ENCODE results near the gene ZNF574. TPM values are rescaled to one million over a fixed set of nuclear protein-coding genes. Genes with fewer than 3 reads are reported as not detected.
A peak's percentile ranks its signal among the peaks of the same experiment; 100 is the strongest.
"Not testable (repeated sequence)": the region's sequence is repeated elsewhere in the genome, so short reads cannot be mapped to it uniquely, and the experiment has no call there.

ZNF574 gene
- total and polyA plus RNA-seq, 7 experiments from 2014 or later = 11.2 to 32.8 (median 20.9) TPM

DNA sequence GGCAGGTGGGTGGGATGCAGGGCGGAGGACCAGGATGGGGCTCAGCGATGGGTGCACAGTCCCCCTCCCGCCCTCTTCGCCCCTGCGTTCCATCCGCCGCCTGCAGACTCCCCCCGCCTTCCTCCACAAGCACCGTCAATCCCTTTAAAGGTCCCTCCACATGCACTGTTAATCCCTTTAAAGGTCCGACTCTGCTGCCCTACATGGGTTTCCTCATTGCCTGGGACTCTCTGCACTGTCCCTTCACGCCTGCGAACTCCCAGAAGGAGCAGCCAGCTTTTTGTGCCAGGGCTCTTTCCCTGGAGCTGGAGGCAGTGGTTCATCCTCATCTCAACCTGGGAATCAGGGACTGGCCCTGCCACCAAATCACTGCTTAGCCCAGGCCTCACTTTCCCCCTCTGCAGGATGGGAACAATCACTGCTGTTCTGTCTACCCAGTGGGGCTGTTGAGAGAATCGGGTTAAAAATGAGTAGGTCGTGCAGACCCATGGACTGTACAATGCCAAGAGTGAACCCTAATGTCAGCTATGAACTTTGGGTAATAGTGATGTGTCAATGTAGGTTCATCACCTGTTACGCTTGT, 20.4 kb downstream of the ZNF574 start:
- Mint-ChIP-seq H3K4me1 (peaks cover 0 to 10% (median 6%) of the 10 kb centered on the region in 7 donors), H3K9me3 (no peaks in the 10 kb centered on the region), H3K36me3 (peaks cover 10 to 43% (median 19%) of the 10 kb centered on the region in 5 donors), H3K27me3 (no peaks in the 10 kb centered on the region), H3K27ac (peak overlapping the region in 1 of 9 donors; percentile 21), H3K4me3 (no peak overlapping the region)
- intact Hi-C loops (cut with micrococcal nuclease) = loop anchor here in 1 of 2 donors (10.0 kb wide), 1 partner anchor 62 kb away; no protein-coding TSS in a partner anchor
- H3K27ac ChIP-seq (ENCODE audit: low read depth, low read length) = no peak overlapping the region
- ChIA-PET POLR2A (no interaction called here), CTCF (interaction anchor here (0.7 kb wide), 1 partner anchor 1280 kb away, joined by 3 read pairs; no protein-coding TSS in a partner anchor)
- H3K4me1 ChIP-seq (ENCODE audit: control insufficient read depth in 2 of 2, insufficient read depth in 2 of 2, low read length in 2 of 2) = no peaks in the 10 kb centered on the region
- no peak overlapping the region for H3K4me3 ChIP-seq (ENCODE audit: low read length)
- peaks cover 0 to 65% (median 19%) of the 10 kb centered on the region in 3 experiments for H3K36me3 ChIP-seq (ENCODE audit: control insufficient read depth in 2 of 3, insufficient read depth in 3 of 3, low read length in 3 of 3)
- no peaks in the 10 kb centered on the region for H3K9me3 ChIP-seq (ENCODE audit: control insufficient read depth in 2 of 3, low read length in 3 of 3)
- DNase-seq = no peak
- ATAC-seq = no peak
- H3K27me3 ChIP-seq (ENCODE audit: control insufficient read depth in 2 of 2, insufficient read depth in 2 of 2, low read length in 2 of 2) = no peaks in the 10 kb centered on the region

DNA sequence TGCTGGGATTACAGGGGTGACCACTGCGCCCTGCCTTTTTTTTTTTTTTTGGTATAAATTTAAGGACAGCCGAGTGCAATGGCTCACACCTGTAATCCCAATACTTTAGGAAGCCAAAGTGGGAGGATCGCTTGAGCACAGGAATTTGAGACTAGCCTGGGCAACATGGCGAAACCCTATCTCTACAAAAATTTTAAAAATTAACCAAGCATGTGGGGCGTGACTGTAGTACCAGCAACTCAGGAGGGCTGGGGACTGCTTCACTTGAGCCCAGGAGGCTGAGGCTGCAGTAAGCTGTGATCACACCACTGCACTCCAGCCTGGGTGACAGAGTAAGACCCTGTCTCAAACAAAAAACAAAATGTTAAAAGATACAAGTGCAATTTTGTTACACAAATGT, 21.5 kb downstream of the ZNF574 start:
- H3K4me1 Mint-ChIP-seq = peaks cover 0 to 7% (median 2%) of the 10 kb centered on the region in 7 donors
- H3K36me3 Mint-ChIP-seq = peaks cover 10 to 44% (median 20%) of the 10 kb centered on the region in 5 donors
- no peaks in the 10 kb centered on the region for H3K9me3 Mint-ChIP-seq
- POLR2A ChIA-PET = interaction anchor here (0.7 to 0.9 kb wide), 3 partner anchors 17 to 138 kb away, joined by 3 to 5 read pairs (median 3); partner anchors contain the start of gene ZNF574
- no peaks in the 10 kb centered on the region for H3K27me3 Mint-ChIP-seq
- H3K4me3 Mint-ChIP-seq = no peak overlapping the region
- Histone ChIP-seq H3K27ac (ENCODE audit: low read depth, low read length) (no peak overlapping the region), H3K4me3 (ENCODE audit: low read length) (no peak overlapping the region), H3K4me1 (ENCODE audit: control insufficient read depth in 2 of 2, insufficient read depth in 2 of 2, low read length in 2 of 2) (no peaks in the 10 kb centered on the region), H3K36me3 (ENCODE audit: control insufficient read depth in 2 of 3, insufficient read depth in 3 of 3, low read length in 3 of 3) (peaks cover 0 to 61% (median 19%) of the 10 kb centered on the region in 3 experiments), H3K9me3 (ENCODE audit: control insufficient read depth in 2 of 3, low read length in 3 of 3) (no peaks in the 10 kb centered on the region), H3K27me3 (ENCODE audit: control insufficient read depth in 2 of 2, insufficient read depth in 2 of 2, low read length in 2 of 2) (no peaks in the 10 kb centered on the region)
- no peak for DNase-seq
- intact Hi-C loops (cut with micrococcal nuclease) = loop anchor here in 1 of 2 donors (10.0 kb wide), 1 partner anchor 63 kb away; no protein-coding TSS in a partner anchor
- no peak for ATAC-seq
- CTCF ChIA-PET = interaction anchor here (0.7 kb wide), 1 partner anchor 304 kb away, joined by 3 read pairs; no protein-coding TSS in a partner anchor
- H3K27ac Mint-ChIP-seq = no peak overlapping the region

GRCh38 chr19:42098781-42099180, 22.8 kb downstream of the ZNF574 start:
- H3K4me3 Mint-ChIP-seq = no peak overlapping the region
- POLR2A ChIA-PET = interaction anchor here (0.8 kb wide), 1 partner anchor 8 kb away, joined by 3 read pairs; no protein-coding TSS in a partner anchor
- no peaks in the 10 kb centered on the region for H3K27me3 Mint-ChIP-seq
- no peak overlapping the region for H3K4me3 ChIP-seq (ENCODE audit: low read length)
- peaks cover 0 to 10% (median 5%) of the 10 kb centered on the region in 7 donors for H3K4me1 Mint-ChIP-seq
- H3K9me3 Mint-ChIP-seq = no peaks in the 10 kb centered on the region
- no peaks in the 10 kb centered on the region for H3K9me3 ChIP-seq (ENCODE audit: control insufficient read depth in 2 of 3, low read length in 3 of 3)
- no peaks in the 10 kb centered on the region for H3K4me1 ChIP-seq (ENCODE audit: control insufficient read depth in 2 of 2, insufficient read depth in 2 of 2, low read length in 2 of 2)
- H3K36me3 Mint-ChIP-seq = peaks cover 10 to 46% (median 20%) of the 10 kb centered on the region in 5 donors
- peaks cover 0 to 56% (median 16%) of the 10 kb centered on the region in 3 experiments for H3K36me3 ChIP-seq (ENCODE audit: control insufficient read depth in 2 of 3, insufficient read depth in 3 of 3, low read length in 3 of 3)
- no peak overlapping the region for H3K27ac ChIP-seq (ENCODE audit: low read depth, low read length)
- no peaks in the 10 kb centered on the region for H3K27me3 ChIP-seq (ENCODE audit: control insufficient read depth in 2 of 2, insufficient read depth in 2 of 2, low read length in 2 of 2)
- intact Hi-C loops (cut with micrococcal nuclease) = loop anchor here in 1 of 2 donors (10.0 kb wide), 1 partner anchor 64 kb away; no protein-coding TSS in a partner anchor
- CTCF ChIA-PET = interaction anchor here (1.1 to 1.4 kb wide), 2 partner anchors 10 to 17 kb away, joined by 3 to 8 read pairs; no protein-coding TSS in a partner anchor
- no peak overlapping the region for H3K27ac Mint-ChIP-seq
- DNase-seq (no peak), ATAC-seq (no peak)

DNA sequence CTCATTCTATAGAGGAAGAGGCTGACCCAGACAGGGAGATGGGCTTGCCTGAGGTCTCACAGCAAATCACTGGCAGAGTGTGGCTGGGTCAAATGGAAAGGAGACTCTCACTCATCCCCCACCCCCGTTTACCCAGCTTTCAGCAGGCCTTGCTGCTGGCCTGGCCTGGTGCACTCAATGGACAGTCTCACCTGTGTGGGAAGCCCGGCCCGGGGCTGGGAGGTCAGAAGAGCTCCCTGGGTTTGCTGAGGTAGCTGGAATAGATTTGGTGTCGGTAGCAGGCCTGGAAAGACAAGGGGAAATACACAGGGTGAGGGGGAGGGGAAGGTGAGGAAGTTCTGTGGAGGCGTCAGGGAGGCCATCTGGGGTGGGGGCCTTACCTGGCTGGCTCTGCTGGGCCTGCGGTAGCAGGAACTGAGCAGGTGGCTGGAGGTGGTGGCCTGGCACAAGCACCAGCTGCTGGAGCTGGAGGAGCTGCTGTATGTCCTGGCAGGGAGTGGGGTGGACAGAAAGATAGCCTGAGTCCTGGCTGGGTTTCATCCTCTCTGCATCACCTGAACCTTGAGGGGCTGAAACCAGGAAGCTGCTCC, 23.5 kb downstream of the ZNF574 start:
- no peaks in the 10 kb centered on the region for H3K27me3 Mint-ChIP-seq
- intact Hi-C loops (cut with micrococcal nuclease) = loop anchor here in 1 of 2 donors (10.0 kb wide), 1 partner anchor 65 kb away; no protein-coding TSS in a partner anchor
- no peak overlapping the region for H3K4me3 ChIP-seq (ENCODE audit: low read length)
- peaks cover 0 to 8% (median 3%) of the 10 kb centered on the region in 7 donors for H3K4me1 Mint-ChIP-seq
- H3K9me3 Mint-ChIP-seq = no peaks in the 10 kb centered on the region
- ChIA-PET CTCF (interaction anchor here (0.5 to 1.4 kb wide), 4 partner anchors 9 to 33 kb away, joined by 3 to 8 read pairs (median 4); no protein-coding TSS in a partner anchor), POLR2A (interaction anchor here (0.8 kb wide), 1 partner anchor 9 kb away, joined by 3 read pairs; no protein-coding TSS in a partner anchor)
- DNase-seq = no peak
- H3K4me3 Mint-ChIP-seq = no peak overlapping the region
- no peak for ATAC-seq
- no peak overlapping the region for H3K27ac Mint-ChIP-seq
- peaks cover 0 to 53% (median 11%) of the 10 kb centered on the region in 3 experiments for H3K36me3 ChIP-seq (ENCODE audit: control insufficient read depth in 2 of 3, insufficient read depth in 3 of 3, low read length in 3 of 3)
- no peaks in the 10 kb centered on the region for H3K9me3 ChIP-seq (ENCODE audit: control insufficient read depth in 2 of 3, low read length in 3 of 3)
- peaks cover 7 to 39% (median 15%) of the 10 kb centered on the region in 5 donors for H3K36me3 Mint-ChIP-seq
- H3K27me3 ChIP-seq (ENCODE audit: control insufficient read depth in 2 of 2, insufficient read depth in 2 of 2, low read length in 2 of 2) = no peaks in the 10 kb centered on the region
- no peaks in the 10 kb centered on the region for H3K4me1 ChIP-seq (ENCODE audit: control insufficient read depth in 2 of 2, insufficient read depth in 2 of 2, low read length in 2 of 2)
- H3K27ac ChIP-seq (ENCODE audit: low read depth, low read length) = no peak overlapping the region

DNA sequence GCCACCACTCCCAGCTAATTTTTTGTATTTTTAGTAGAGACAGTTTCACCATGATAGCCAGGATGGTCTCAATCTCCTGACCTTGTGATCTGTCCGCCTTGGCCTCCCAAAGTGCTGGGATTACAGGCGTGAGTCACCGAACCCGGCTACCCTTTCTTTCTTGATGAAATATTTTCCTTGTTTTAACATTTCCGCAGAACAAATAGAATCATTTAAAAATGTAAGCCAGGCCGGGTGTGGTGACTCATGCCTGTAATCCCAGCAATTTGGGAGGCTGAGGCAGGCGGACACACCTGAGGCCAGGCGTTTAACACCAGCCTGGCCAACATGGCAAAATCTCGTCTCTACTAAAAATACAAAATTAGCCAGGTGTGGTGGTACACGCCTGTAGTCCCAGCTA, 24.3 kb downstream of the ZNF574 start:
- Mint-ChIP-seq H3K36me3 (peaks cover 4 to 36% (median 9%) of the 10 kb centered on the region in 5 donors), H3K4me1 (peaks cover 0 to 12% (median 5%) of the 10 kb centered on the region in 7 donors)
- POLR2A ChIA-PET = interaction anchor here (1.3 kb wide), 1 partner anchor 24 kb away, joined by 3 read pairs; the partner anchor contains the start of gene ZNF574
- H3K27ac Mint-ChIP-seq; intact Hi-C loops (cut with micrococcal nuclease); H3K4me3 Mint-ChIP-seq; DNase-seq; H3K9me3 Mint-ChIP-seq; H3K4me3 ChIP-seq (ENCODE audit: low read length); H3K27me3 Mint-ChIP-seq; H3K27me3 ChIP-seq (ENCODE audit: control insufficient read depth in 2 of 2, insufficient read depth in 2 of 2, low read length in 2 of 2); H3K9me3 ChIP-seq (ENCODE audit: control insufficient read depth in 2 of 3, low read length in 3 of 3); ATAC-seq; H3K27ac ChIP-seq (ENCODE audit: low read depth, low read length); H3K4me1 ChIP-seq (ENCODE audit: control insufficient read depth in 2 of 2, insufficient read depth in 2 of 2, low read length in 2 of 2): not testable (repeated sequence)
- H3K36me3 ChIP-seq (ENCODE audit: control insufficient read depth in 2 of 3, insufficient read depth in 3 of 3, low read length in 3 of 3) = peaks cover 0 to 49% (median 5%) of the 10 kb centered on the region in 3 experiments
- CTCF ChIA-PET = interaction anchor here (1.4 kb wide), 1 partner anchor 8 kb away, joined by 8 read pairs; no protein-coding TSS in a partner anchor

GRCh38 chr19:42102877-42103276, 26.9 kb downstream of the ZNF574 start:
- ATAC-seq (no peak), DNase-seq (no peak)
- Histone ChIP-seq H3K36me3 (ENCODE audit: control insufficient read depth in 2 of 3, insufficient read depth in 3 of 3, low read length in 3 of 3) (peaks cover 0 to 32% (median 0%) of the 10 kb centered on the region in 3 experiments), H3K4me1 (ENCODE audit: control insufficient read depth in 2 of 2, insufficient read depth in 2 of 2, low read length in 2 of 2) (no peaks in the 10 kb centered on the region), H3K27me3 (ENCODE audit: control insufficient read depth in 2 of 2, insufficient read depth in 2 of 2, low read length in 2 of 2) (no peaks in the 10 kb centered on the region), H3K27ac (ENCODE audit: low read depth, low read length) (no peak overlapping the region), H3K9me3 (ENCODE audit: control insufficient read depth in 2 of 3, low read length in 3 of 3) (no peaks in the 10 kb centered on the region), H3K4me3 (ENCODE audit: low read length) (no peak overlapping the region)
- peaks cover 0 to 25% (median 7%) of the 10 kb centered on the region in 7 donors for H3K4me1 Mint-ChIP-seq
- no peaks in the 10 kb centered on the region for H3K9me3 Mint-ChIP-seq
- CTCF ChIA-PET = interaction anchor here (1.6 kb wide), 1 partner anchor 177 kb away, joined by 4 read pairs; no protein-coding TSS in a partner anchor
- H3K27ac Mint-ChIP-seq = peak overlapping the region in 1 of 9 donors; percentile 24
- H3K27me3 Mint-ChIP-seq = no peaks in the 10 kb centered on the region
- peaks cover 4 to 26% (median 11%) of the 10 kb centered on the region in 5 donors for H3K36me3 Mint-ChIP-seq
- POLR2A ChIA-PET = interaction anchor here (1.1 kb wide), 1 partner anchor 17 kb away, joined by 3 read pairs; no protein-coding TSS in a partner anchor
- no peak overlapping the region for H3K4me3 Mint-ChIP-seq
- intact Hi-C loops (cut with micrococcal nuclease) = no loop called here

Data from naive thymus-derived CD4-positive, alpha-beta T cell (primary cell).